ENCODE measurements around the gene KHNYN.

KHNYN gene

DNA sequence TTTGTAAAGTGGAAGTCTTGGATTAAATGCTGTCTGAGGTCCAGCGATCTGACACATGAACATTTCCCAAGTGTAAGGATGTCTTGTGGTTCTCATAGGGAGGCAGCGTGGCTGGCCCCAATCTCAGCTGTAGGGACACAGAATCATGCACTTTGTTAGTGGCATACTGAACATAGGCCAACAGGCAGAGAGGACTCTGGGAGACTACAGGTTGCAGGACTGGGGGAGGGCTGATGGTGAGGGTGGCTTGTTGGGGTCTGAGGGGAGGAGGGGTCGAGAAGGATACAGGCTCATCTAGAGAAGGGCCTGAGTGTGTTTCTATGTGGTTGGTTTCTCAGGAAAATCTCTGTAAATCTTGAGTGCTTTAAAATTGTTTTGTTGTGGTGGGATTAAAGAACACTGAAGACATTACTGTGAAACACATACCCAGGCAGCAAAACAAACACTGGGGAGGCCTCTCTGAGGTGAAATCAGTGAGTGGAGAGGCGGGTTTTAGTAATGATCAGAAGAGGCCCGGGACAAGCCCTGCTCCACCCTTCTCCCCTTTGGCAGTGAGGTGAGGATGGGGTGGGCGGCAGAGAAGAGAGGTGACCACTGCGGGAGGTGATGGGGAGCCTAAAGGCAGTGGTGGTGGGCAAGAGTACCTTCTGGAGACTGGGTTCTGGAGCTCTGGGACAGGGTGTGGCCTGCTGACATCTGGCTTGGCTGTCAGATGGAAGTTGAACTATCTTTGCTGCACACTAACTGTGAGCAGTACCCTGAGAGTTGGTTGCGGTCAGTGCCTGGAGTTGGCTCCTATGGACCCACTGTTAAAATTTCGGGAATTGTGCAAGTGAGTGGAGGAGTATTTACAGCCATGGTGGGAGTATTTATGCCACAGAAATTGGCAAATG, 27.7 kb upstream of the KHNYN start:
- DNase-seq: no peak

DNA sequence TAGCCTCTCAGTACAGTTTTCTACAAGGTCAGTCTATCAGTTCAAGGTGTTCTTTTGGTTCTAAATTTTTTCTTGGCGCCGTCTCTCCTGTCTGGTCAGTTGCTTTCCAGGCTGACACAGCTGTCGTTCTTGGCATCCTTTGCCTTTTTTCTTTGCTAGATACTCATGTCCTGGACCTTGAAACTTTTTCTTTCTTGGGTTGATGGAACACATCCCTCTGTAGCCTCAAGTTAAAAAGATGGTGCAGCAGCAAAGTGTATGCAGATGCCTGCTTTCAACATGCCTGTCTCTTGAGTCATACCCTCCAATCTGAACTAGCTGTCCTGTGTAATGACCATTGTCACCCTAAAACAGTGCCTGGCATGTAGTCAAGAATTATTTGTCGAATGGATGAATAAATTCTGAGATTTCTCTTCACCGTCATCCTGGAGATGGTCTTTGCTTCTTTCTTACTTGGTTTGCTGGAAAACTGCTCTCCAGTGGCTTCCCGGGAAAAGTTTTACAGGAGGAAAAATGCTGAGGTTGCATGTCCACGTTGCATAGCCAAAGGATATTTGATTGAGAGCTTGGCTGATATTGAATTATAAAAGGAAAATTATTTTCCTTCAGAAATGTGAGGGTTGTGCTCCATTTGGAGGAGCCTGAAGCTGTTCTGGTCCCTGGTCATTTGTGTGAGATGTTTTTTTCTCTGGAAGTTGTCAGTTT, 26.3 kb upstream of the KHNYN start:
- no peak for DNase-seq

DNA sequence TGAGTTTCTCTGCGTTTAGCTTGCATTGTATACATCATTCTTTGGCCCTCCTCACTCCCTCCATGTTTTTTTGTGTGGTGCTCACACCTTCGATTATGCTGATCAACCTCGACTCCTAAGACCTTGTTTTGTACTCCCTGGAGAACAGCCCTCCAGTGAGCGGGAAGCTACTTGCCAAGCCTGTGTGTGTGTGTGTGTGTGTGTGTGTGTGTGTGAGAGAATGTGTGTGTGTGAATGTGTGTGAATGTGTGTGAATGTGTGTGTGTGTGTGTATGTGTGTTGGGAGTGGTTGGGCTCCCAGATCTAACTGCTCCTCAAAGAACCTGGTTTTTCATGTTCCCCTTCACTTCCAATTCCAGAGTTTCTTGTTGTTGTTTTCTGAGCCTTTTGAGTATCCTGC, 24.9 kb upstream of the KHNYN start:
- no peak for DNase-seq

DNA sequence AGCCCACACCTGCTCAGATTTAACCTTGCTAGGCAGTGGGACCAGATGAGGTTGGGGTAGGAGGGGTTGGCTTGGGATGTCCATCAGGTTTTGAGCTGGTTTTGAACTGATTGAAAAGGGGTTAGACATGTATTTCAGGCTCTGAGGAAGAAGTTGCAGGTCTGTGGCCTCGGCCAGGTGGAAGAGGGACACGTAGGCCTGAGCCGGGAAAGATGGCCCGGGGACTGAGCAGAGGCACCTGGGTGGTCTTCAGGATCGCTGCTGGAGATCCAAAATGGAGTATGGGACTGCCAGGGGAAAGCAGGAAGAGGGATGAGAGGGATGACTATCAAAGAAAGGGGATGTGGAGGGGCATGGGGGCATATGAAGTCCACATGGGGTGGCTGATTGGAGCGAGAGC, 23.3 kb upstream of the KHNYN start:
- DNase-seq: no peak

DNA sequence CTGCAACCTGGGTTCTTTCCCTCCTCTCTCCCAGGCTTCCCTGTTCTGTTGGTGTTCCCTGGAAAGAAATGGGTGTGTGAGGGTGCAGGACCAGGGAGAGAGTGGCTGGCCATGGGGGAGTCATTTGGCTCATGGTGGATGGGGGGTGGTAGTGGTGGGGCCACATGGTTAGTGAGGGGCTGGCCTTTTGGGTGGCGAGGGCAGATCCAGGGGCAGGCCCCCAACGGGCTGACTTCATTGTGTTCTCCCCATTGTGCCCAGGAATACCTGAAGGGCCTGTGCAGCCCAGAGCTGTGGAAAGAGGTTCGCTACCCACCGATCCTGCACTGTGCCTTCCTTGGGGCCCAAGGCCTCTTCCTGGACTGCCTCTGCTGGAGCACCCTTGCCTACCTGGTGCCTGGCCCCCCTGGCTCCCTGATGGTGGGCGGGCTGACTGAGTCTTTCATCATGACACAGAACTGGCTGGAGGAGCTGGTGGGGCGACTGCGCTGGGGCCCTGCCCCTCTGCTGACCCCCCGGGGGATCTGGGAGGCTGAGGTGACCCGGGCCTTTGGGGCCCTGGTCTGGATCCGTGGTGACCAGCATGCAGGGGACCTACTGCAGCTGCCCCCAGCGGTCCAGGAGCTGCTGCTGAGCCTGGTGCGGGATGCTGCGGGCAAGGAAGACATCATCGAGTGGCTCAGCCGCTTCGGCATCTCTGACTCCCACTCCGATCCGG, 22.0 kb upstream of the KHNYN start:
- no peak for DNase-seq

DNA sequence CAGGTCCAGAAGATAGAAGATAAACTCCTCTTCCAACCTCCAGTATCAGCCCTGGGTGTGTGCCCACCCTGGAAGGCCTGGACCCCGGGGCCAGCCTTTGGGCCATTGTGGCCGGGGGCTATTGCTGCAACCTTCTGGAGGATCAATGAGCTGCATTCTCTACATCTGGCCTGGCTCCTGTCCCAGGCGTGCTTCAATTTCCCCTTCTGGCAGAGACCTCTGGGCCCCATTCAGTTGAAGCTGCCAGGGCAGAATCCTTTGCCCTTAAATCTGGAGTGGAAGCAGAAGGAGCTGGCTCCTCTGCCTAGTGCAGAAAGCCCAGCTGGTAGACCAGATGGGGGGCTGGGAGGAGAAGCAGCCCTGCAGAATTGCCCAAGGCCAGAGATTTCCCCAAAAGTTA, 21.0 kb upstream of the KHNYN start:
- DNase-seq: no peak

DNA sequence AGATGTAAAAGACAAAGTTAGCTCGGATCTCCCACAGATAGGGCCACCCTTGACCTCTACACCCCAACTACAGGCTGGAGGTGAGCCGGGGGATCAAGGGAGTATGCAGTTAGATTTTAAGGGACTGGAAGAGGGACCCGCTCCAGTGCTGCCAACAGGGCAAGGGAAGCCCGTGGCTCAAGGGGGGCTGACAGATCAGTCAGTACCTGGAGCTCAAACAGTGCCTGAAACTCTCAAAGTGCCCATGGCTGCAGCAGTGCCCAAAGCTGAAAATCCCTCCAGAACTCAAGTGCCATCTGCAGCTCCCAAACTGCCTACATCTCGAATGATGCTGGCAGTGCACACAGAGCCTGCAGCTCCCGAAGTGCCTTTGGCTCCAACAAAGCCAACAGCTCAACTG, 20.6 kb upstream of the KHNYN start:
- DNase-seq: no peak

DNA sequence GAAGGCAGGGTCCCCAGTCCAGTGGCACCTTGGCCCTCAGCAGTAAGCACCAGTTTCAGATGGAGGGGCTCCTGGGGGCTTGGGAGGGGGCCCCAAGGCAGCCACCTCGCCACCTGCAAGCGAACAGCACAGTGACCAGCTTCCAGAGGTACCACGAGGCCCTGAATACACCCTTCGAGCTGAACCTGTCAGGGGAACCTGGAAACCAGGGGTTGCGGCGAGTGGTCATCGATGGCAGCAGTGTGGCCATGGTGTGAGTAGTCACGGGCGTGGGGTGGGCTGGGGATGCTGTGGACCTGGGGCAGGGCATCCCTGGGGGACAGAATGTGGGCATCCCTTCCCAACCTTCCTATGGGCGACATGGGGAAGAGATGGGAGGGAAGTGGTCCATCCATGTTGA, 19.8 kb upstream of the KHNYN start:
- DNase-seq: no peak

DNA sequence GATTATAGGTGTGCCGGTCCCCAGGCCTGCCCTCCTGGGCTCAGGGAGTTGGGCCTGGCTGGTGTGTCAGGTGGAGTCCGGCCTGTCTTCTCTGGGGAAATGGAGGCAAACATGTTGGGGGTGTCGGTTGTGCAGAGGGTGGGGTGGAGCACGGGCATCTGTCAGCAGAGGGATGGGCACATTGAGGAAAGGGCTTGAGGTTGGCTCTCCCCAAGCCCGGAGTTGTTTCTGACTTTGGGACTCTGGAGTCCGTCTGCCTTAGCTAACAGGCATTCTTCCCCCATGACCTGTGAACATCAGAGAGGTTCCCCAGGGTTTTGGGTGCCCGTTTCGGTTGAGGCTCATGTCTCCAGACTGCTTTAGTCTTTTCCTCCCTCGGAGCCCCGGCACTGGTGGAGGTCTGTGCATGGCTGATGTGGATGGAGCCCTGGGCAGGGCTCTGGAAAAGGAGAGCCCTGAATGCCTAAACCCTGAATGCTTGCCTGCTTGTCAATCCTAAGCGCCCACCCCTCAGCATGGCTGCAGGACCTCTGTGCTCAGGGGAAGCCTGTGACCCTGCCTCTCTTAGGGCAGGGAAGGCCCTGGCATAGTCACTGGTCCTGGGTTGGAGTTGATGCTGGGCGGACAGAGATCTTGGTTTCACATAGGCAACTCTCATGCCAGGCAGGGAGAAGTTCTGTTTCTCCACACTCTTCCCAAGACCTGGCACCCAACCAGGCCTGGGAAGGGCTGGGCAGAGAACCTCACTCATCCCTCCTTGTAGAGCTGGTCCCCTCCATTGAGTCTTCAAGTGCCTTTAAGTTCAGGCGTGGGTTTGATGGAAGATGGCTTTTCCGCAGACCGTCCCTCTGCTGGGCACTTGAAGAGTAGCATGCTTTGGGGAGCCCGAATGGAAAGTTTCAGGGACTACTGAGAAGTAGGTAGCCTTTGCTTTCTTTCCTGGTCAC, 18.0 kb upstream of the KHNYN start:
- DNase-seq: peak; percentile 50

DNA sequence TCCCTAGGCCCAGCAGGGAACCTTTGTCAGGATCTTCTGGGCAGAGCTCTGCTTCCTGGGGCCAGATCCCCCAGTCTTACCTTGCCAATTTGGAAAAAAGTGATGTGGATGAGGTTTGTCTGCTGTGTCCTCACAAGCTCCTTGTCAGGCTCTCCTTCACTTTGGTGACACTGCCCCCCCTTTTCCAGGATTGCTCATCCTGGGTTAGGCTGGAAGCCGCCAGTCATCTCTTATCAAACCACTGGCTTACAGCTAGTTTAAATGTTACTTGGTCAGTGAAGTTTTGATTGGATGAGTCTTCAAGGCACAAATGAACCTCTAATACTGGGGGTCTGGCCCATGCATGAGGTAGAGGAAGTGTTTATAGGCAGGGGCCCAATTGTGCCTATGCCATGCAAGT, 15.7 kb upstream of the KHNYN start:
- DNase-seq: no peak

DNA sequence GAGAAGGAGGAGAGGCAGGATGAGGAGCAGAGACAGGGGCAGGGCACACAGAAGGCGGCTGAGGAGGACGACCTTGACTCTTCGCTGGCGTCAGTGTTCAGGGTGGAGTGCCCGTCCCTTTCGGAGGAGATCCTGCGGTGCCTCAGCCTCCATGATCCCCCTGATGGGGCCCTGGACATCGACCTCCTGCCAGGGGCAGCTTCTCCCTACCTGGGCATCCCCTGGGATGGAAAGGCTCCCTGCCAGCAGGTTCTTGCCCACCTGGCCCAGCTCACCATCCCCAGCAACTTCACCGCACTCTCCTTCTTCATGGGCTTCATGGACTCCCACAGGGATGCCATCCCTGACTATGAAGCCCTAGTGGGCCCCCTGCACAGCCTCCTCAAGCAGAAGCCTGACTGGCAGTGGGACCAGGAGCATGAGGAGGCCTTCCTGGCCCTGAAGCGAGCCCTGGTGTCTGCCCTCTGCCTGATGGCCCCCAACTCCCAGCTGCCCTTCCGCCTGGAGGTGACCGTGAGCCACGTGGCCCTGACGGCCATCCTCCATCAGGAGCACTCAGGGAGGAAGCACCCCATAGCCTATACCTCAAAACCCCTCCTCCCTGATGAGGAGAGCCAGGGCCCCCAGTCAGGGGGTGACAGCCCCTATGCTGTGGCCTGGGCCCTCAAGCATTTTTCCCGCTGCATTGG, 14.9 kb upstream of the KHNYN start:
- no peak for DNase-seq

DNA sequence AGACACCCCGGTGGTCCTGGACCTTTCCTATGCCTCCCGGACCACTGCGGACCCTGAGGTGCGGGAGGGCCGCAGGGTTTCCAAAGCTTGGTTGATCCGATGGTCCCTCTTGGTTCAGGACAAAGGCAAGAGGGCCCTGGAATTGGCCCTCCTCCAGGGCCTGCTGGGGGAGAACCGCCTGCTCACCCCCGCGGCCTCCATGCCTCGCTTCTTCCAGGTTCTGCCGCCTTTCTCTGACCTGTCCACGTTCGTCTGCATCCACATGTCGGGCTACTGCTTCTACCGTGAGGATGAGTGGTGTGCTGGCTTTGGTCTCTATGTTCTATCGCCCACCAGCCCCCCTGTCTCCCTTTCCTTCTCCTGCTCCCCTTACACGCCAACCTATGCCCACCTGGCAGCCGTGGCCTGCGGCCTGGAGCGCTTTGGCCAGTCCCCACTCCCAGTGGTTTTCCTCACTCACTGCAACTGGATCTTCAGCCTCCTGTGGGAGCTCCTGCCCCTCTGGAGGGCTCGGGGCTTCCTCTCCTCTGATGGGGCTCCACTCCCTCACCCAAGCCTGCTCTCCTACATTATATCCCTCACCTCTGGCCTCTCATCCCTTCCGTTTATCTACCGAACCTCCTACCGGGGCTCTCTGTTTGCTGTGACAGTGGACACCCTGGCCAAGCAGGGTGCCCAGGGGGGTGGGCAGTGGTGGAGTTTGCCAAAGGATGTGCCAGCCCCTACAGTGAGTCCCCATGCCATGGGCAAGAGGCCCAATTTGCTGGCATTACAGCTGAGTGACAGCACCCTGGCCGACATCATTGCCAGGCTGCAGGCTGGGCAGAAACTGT, 14.1 kb upstream of the KHNYN start:
- no peak for DNase-seq

DNA sequence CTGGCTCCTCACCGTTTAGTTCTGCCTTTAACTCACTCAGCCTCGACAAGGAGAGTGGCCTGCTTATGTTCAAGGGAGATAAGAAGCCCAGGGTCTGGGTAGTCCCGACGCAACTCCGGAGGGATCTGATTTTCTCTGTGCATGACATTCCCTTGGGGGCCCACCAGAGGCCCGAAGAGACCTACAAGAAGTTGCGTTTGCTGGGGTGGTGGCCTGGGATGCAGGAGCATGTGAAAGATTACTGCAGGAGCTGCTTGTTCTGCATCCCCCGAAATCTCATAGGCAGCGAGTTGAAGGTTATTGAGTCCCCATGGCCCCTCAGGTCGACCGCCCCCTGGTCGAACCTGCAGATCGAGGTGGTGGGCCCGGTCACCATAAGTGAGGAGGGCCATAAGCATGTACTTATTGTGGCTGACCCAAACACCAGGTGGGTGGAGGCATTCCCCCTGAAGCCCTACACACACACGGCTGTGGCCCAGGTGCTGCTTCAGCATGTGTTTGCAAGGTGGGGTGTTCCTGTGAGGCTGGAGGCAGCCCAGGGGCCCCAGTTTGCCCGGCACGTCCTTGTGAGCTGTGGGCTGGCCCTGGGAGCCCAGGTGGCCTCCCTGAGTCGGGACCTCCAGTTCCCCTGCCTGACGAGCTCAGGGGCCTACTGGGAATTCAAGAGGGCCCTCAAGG, 13.4 kb upstream of the KHNYN start:
- DNase-seq: no peak

DNA sequence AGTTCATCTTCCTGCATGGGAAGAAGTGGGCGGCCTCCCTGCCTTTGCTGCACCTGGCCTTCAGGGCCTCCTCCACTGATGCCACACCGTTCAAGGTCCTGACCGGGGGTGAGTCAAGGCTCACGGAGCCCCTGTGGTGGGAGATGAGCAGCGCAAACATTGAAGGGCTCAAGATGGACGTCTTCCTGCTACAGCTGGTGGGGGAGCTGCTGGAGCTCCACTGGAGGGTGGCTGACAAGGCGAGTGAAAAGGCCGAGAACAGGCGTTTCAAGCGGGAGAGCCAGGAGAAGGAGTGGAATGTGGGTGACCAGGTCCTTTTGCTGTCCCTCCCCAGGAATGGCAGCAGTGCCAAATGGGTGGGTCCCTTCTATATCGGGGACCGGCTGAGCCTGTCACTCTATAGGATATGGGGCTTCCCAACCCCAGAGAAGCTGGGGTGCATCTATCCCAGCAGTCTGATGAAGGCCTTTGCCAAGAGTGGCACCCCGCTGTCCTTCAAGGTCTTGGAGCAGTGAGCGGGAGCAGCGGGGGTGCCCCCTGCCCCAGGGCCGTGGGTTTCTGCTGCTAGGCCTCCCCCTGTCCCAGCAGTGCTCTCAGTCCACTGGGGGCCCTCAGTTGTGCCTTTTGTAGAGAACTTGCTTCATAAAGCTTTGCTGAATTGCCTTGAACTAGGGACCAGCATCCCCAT, 12.7 kb upstream of the KHNYN start:
- no peak for DNase-seq

DNA sequence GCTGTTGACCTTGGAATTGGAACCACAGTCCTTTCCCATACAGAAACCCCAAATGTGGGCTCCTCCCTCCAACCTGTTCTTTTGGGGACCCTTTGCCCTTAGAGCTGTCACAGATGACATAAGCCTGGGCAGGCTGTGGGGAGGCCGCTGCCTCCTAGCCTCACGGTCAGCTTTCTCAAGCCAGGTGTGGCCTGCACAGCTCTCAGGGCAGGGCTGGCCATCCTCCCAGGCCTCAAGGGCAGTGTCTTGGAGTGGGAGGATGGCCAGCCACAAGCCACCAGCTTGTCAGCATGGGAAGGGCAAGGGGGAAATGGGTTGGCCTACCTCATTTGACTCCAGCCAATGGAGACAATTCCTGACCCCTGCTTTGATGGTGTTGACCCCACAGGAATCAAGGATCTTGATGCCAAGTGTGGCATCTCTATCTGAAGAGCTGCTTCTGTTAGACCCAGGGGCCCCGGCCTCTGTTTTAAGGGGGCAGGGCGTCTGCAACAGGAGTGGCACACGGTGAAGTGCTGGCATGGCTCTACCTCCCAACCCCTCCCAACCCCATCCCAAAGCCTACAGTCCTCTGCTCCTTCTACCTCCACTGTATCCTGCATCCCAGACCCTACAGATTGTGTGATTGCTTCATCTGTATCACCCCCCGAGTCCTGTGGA, 11.8 kb upstream of the KHNYN start:
- no peak for DNase-seq

DNA sequence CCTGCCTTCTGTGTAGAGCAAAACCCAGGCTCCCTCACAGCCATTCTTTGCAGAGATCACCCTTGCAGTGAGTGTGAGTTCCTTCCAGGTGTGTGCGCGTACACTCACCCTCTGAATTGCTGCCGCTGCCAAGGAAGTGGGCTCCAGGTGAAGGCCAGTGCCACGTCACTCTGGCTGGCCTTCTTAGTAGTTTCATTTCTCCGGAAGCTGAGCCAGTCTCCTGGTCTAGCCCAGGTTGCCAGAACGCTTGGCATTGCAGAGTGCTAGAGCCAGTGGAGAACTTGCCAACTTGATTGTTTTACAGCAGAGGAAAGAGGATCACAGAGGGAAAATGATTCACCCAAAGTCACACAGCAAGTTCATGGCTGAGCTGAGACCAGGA, 11.3 kb upstream of the KHNYN start:
- no peak for DNase-seq

DNA sequence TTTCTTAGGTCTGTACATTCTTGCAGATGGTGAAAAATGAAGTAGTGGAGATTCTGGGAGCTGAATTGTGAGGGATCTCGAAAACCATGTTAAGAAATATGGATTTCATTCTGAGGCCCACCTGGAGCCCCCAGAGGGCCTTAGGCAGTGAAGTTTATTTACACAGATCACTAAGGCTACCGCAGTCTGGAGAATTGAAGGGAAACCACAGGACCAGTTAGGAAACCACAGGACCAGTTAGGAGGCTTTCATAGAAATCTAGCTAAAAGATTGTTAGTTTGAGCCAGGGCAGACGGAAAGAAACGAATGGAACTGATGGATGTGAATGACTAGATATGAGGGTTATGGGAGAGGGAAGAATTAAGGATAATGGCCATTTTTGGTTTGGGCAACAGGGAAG, 7.5 kb upstream of the KHNYN start:
- DNase-seq: peak; percentile 30

DNA sequence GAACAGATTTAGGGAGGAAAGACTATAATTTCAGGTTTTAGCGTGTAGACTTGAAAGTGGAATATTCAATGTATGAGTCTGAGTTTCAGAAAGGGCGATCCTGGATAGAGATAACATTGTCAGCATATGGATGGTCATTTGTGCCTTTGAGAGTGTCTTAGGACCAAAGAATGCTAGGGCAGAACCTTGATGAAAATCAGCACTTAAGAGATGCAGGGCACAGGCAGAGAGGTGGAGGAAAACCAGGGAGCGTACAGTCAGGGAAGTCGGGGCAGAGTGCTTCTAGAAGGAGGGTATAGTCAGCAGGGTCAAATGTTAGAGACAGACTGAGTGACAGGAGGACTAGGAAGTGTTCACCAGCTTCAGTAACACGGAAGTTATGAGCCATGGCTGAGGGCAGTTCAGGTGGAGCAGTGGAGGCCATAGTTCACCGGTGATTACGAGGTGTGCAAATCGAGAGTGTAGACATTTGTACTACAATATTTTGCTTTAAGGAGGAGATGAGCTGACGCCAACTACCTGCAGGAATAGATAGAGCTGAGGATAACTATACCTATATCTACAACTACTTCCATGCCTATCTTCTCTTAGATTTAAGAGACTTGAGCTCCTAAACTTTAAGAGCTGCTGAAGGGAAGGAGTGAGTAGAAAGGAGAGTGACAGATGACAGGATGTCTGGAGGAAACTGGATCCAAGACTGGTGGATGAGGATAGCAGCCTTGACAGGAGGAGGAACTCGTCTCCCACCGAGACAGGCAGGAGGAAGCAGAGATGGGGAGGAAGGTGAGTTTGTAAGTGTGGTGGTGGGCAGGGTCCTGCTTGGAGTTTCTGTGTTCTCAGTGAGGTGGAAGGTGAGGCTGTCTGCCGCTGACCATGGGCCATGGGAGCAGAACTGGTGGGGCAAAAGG, 6.8 kb upstream of the KHNYN start:
- no peak for DNase-seq
